Neural crest cell (in vitro differentiated cells): ENCODE results near the gene LDB3. TPM values are rescaled to one million over a fixed set of nuclear protein-coding genes. Genes with fewer than 3 reads are reported as not detected.
A peak's percentile ranks its signal among the peaks of the same experiment; 100 is the strongest.

Source experiments
- DNase-seq: peaks from one replicate; pipeline ENCODE4 v3.0.0; 2021; ENCODE audit warnings: low read depth, mixed read lengths, low spot score
- H3K27ac Mint-ChIP-seq: one replicate; pipeline ENCODE4 v1.8.0; 2021; ENCODE audit warnings: mild to moderate bottlenecking, mixed read lengths; ENCODE audit not compliant: unreplicated experiment
- H3K27me3 Mint-ChIP-seq: 2 replicates; pipeline ENCODE4 v1.8.0; 2021; ENCODE audit warnings: low read depth, mild to moderate bottlenecking, mixed read lengths
- H3K36me3 Mint-ChIP-seq: 2 replicates; pipeline ENCODE4 v1.8.0; 2021; ENCODE audit warnings: low read depth, mild to moderate bottlenecking, mixed read lengths
- H3K4me1 Mint-ChIP-seq: 2 replicates; pipeline ENCODE4 v1.8.0; 2021; ENCODE audit warnings: mixed read lengths
- H3K4me3 Mint-ChIP-seq: one replicate; pipeline ENCODE4 v1.8.0; 2021; ENCODE audit warnings: mild to moderate bottlenecking, mixed read lengths
- H3K9me3 Mint-ChIP-seq: 2 replicates; pipeline ENCODE4 v1.8.0; 2021; ENCODE audit warnings: mixed read lengths
- CTCF ChIP-seq: fragments of 200-600 bp; sonication (generic); conservative IDR thresholded peaks from 2 replicates; pipeline ENCODE4 v1.5.0; 2021; ENCODE audit warnings: antibody characterized with exemption, mild to moderate bottlenecking
- total RNA-seq: library from RNA; stranded (reverse); gene quantifications from 2 replicates; pipeline ENCODE4 v1.2.1, GENCODE V29; 2021

The LDB3 gene
- total RNA-seq, 1 donor from 2014 or later, result 0.56 TPM

DNA sequence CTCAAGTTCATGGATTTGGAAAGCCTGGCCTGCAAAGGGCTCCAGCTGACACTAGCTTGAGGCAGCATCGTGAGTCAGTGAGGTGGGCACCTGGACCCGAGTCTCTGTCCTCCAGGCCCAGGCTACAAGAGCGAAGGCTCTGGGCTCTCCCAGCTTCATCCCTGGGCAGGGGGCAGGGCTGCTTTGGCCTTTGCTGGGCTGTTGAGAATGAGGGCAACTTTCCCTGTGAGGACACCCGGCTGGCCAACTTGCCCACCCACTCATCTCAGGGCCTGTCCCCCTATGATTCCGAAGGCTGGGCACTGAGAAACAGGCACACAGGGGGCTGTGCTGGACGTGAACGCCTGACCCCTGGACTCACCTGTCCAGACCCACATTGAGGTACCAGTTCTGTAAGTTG lies 24.4 kb downstream of the LDB3 start:
- no peaks in the 10 kb centered on the region for H3K27me3 Mint-ChIP-seq
- H3K27ac Mint-ChIP-seq, result no peak overlapping the region

DNA sequence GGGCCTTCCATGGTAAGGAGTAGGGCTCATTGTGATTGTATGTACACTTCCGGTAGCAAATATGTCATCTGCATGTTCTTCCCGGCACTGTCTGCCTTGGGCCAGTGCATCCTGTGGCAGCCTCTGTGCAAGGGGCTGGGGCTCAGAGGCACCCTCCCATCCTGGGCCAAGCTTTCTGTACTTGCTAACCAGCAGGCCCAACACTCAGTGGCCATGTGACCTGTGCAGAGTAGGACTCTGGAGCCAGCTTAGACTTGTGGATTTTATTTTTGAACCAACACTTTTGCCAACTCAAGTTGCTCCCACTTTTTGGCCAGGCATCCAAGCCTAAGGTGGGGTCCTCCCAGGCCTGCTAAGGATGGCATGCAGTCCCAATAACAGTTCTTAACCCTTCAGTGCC lies 25.0 kb downstream of the LDB3 start:
- Mint-ChIP-seq H3K9me3 (no peaks in the 10 kb centered on the region), H3K27ac (no peak overlapping the region), H3K4me3 (no peak overlapping the region), H3K4me1 (peaks cover 13% of the 10 kb centered on the region), H3K36me3 (no peaks in the 10 kb centered on the region), H3K27me3 (no peaks in the 10 kb centered on the region)
- no peak for DNase-seq
- no peak for TF ChIP-seq CTCF

More for the DNA sequence above, 24.4 kb downstream of the LDB3 start:
- H3K4me1 Mint-ChIP-seq, result peaks cover 18% of the 10 kb centered on the region
- no peaks in the 10 kb centered on the region for H3K36me3 Mint-ChIP-seq
- no peaks in the 10 kb centered on the region for H3K9me3 Mint-ChIP-seq
- no peak overlapping the region for H3K4me3 Mint-ChIP-seq
- no peak for DNase-seq
- no peak for TF ChIP-seq CTCF

- Mint-ChIP-seq H3K4me1 (peaks cover 8% of the 10 kb centered on the region), H3K27ac (no peak overlapping the region), H3K36me3 (no peaks in the 10 kb centered on the region), H3K4me3 (no peak overlapping the region), H3K9me3 (no peaks in the 10 kb centered on the region), H3K27me3 (no peaks in the 10 kb centered on the region)
- TF ChIP-seq CTCF, result peak; percentile 78
- DNase-seq, result peak; percentile 55
Observed at GRCh38 chr10:86693721-86694369, 25.5 kb downstream of the LDB3 start.

DNA sequence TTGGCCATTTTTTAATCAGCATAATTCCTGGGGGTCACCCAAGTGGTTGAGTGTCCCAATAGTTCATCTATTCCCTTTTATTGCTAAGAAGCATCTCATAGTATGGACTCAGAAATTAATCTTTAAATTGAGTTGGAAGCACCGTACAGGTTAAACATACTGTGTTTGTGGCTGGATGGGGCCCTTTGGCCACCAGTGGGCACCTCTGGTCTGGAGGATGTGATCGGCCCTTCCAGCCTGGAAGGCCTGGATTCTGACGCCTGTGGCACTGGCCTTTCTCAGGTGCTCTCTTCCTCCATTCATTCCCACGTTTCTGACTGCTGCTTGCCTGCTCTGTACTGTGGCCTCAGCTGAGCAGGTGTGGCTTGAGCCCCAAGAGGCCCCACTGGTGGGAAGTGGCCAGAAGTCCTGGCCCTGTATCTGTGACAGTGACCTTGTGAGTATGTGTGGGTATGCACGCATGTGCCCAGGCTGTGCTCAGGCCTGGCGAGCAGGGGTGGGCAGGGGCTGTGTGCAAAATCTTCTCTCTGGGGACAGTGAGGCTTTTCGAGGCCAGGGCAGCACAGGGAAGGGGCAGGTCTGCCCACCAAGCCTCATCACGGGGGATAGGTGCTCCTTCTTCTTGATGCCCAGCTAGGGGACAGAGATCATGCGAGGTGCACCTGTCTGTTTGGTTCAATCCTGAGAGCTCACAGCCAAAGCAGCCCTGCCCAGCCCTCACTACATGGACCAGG lies 30.1 kb downstream of the LDB3 start:
- peak overlapping the region; percentile 50 for H3K27ac Mint-ChIP-seq
- peaks cover 7% of the 10 kb centered on the region for H3K4me1 Mint-ChIP-seq
- H3K9me3 Mint-ChIP-seq, result no peaks in the 10 kb centered on the region
- DNase-seq, result no peak
- H3K27me3 Mint-ChIP-seq, result no peaks in the 10 kb centered on the region
- H3K36me3 Mint-ChIP-seq, result no peaks in the 10 kb centered on the region
- no peak overlapping the region for H3K4me3 Mint-ChIP-seq
- TF ChIP-seq CTCF, result no peak

DNA sequence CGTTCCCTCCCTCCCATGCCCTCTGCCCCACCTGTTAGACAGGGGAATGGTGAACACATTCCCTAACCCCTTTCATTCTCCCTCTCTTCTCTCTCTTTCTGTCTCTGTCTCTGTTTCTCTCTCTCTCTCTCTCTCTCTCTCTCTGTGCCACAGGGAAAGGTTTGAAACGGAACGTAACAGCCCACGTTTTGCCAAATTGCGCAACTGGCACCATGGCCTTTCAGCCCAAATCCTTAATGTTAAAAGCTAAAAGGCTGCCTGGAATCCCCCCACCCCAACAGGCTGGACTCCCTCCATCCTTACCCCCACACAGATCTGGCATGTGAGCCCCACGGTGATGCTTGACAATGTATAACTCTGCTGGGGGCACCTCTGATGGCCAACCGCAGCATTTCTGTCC lies 30.8 kb downstream of the LDB3 start:
- Mint-ChIP-seq H3K9me3 (no peaks in the 10 kb centered on the region), H3K36me3 (no peaks in the 10 kb centered on the region), H3K27me3 (no peaks in the 10 kb centered on the region), H3K4me3 (no peak overlapping the region), H3K4me1 (no peaks in the 10 kb centered on the region), H3K27ac (no peak overlapping the region)
- TF ChIP-seq CTCF, result no peak
- DNase-seq, result no peak
